Measurements from ENCODE around the gene MET. TPM values are rescaled to one million over a fixed set of nuclear protein-coding genes. Genes with fewer than 3 reads are reported as not detected.
"Not testable (repeated sequence)": the region's sequence is repeated elsewhere in the genome, so short reads cannot be mapped to it uniquely, and the experiment has no call there.

The MET gene
- total and polyA plus RNA-seq, 2 donors (not counting 3 experiments of a cell fraction or from before 2014, with no cell fraction given) = 21.1 to 44.5 TPM

- H4K20me1 ChIP-seq (replicated peaks; ENCODE audit: control insufficient read depth, extremely low read depth, insufficient read depth, low read length); H3K79me2 ChIP-seq (ENCODE audit: control insufficient read depth, insufficient read depth, low read length); POLR2A ChIA-PET; DNase-seq (ENCODE audit: low read depth, low spot score); H3K27ac ChIP-seq (ENCODE audit: insufficient read depth, low read depth, low read length); H3K9ac ChIP-seq (replicated peaks; ENCODE audit: extremely low read depth, insufficient read depth, low read length); H3K9me3 ChIP-seq (replicated peaks; ENCODE audit: control insufficient read depth, insufficient read depth, low read length); H3K36me3 ChIP-seq (ENCODE audit: control insufficient read depth in 2 of 2, extremely low read depth in 1 of 2, insufficient read depth in 2 of 2, low read length in 2 of 2); BruUV-seq (replicated peaks); H2AFZ ChIP-seq (ENCODE audit: low read depth, low read length); H3K27me3 ChIP-seq (ENCODE audit: control insufficient read depth in 2 of 2, insufficient read depth in 2 of 2, low read length in 2 of 2); H3K9me1 ChIP-seq (replicated peaks; ENCODE audit: control insufficient read depth, extremely low read depth, insufficient read depth, low read length); FAIRE-seq; CTCF ChIA-PET; intact Hi-C loops (cut with micrococcal nuclease); H3K4me2 ChIP-seq (ENCODE audit: insufficient read depth, low read length); H3K4me3 ChIP-seq (replicated peaks in 1 of 3; ENCODE audit: insufficient read depth in 1 of 3, low read depth in 1 of 3, low read length in 3 of 3); dilution Hi-C loops (cut with MboI; ENCODE audit: extremely low pct_ligation_motif_present, low sequenced_read_pairs): not testable (repeated sequence)
- H3K4me1 ChIP-seq (ENCODE audit: control insufficient read depth, extremely low read depth, insufficient read depth, low read length) = peaks cover 13% of the 10 kb centered on the region
Measured at GRCh38 chr7:116723959-116724529, 52.0 kb downstream of the MET start.

GRCh38 chr7:116724560-116725231 lies 52.7 kb downstream of the MET start:
- no peaks in the 10 kb centered on the region for H3K79me2 ChIP-seq (ENCODE audit: control insufficient read depth, insufficient read depth, low read length)
- H3K9ac ChIP-seq (replicated peaks; ENCODE audit: extremely low read depth, insufficient read depth, low read length) = no peak overlapping the region
- H3K27me3 ChIP-seq (ENCODE audit: control insufficient read depth in 2 of 2, insufficient read depth in 2 of 2, low read length in 2 of 2) = no peaks in the 10 kb centered on the region
- intact Hi-C loops (cut with micrococcal nuclease) = no loop called here
- POLR2A ChIA-PET = no interaction called here
- dilution Hi-C loops (cut with MboI; ENCODE audit: extremely low pct_ligation_motif_present, low sequenced_read_pairs) = no loop called here
- H3K9me1 ChIP-seq (replicated peaks; ENCODE audit: control insufficient read depth, extremely low read depth, insufficient read depth, low read length) = no peaks in the 10 kb centered on the region
- H3K9me3 ChIP-seq (replicated peaks; ENCODE audit: control insufficient read depth, insufficient read depth, low read length) = no peaks in the 10 kb centered on the region
- H4K20me1 ChIP-seq (replicated peaks; ENCODE audit: control insufficient read depth, extremely low read depth, insufficient read depth, low read length) = no peaks in the 10 kb centered on the region
- CTCF ChIA-PET = no interaction called here
- H3K36me3 ChIP-seq (ENCODE audit: control insufficient read depth in 2 of 2, extremely low read depth in 1 of 2, insufficient read depth in 2 of 2, low read length in 2 of 2) = no peaks in the 10 kb centered on the region
- no peak overlapping the region for H3K4me2 ChIP-seq (ENCODE audit: insufficient read depth, low read length)
- no peak overlapping the region for H2AFZ ChIP-seq (ENCODE audit: low read depth, low read length)
- FAIRE-seq (peak; percentile 24), DNase-seq (ENCODE audit: low read depth, low spot score) (no peak)
- TF ChIP-seq MYC (IDR thresholded peaks at IDR 0.05; ENCODE audit: low read depth, low read length) (no peak), FOS (IDR thresholded peaks at IDR 0.05; ENCODE audit: borderline replicate concordance, insufficient read depth, low read length) (no peak), MAX (IDR thresholded peaks at IDR 0.05; ENCODE audit: insufficient read depth, insufficient read length) (no peak), POLR2A (IDR thresholded peaks at IDR 0.05; ENCODE audit: low read depth, low read length) (no peak), JUN (IDR thresholded peaks at IDR 0.05; ENCODE audit: borderline replicate concordance, insufficient read depth, insufficient read length, low read depth) (no peak)
- TF ChIP-seq, protein P1, sequence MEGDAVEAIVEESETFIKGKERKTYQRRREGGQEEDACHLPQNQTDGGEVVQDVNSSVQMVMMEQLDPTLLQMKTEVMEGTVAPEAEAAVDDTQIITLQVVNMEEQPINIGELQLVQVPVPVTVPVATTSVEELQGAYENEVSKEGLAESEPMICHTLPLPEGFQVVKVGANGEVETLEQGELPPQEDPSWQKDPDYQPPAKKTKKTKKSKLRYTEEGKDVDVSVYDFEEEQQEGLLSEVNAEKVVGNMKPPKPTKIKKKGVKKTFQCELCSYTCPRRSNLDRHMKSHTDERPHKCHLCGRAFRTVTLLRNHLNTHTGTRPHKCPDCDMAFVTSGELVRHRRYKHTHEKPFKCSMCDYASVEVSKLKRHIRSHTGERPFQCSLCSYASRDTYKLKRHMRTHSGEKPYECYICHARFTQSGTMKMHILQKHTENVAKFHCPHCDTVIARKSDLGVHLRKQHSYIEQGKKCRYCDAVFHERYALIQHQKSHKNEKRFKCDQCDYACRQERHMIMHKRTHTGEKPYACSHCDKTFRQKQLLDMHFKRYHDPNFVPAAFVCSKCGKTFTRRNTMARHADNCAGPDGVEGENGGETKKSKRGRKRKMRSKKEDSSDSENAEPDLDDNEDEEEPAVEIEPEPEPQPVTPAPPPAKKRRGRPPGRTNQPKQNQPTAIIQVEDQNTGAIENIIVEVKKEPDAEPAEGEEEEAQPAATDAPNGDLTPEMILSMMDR (IDR thresholded peaks at IDR 0.05; ENCODE audit: extremely low read depth in 1 of 2, insufficient read depth in 1 of 2, low read depth in 1 of 2, low read length in 2 of 2) = no peak
- no peak overlapping the region for H3K4me3 ChIP-seq (replicated peaks in 1 of 3; ENCODE audit: insufficient read depth in 1 of 3, low read depth in 1 of 3, low read length in 3 of 3)
- H3K27ac ChIP-seq (ENCODE audit: insufficient read depth, low read depth, low read length) = no peak overlapping the region
- H3K4me1 ChIP-seq (ENCODE audit: control insufficient read depth, extremely low read depth, insufficient read depth, low read length) = peaks cover 13% of the 10 kb centered on the region
- no TSS peak for BruUV-seq (replicated peaks)

All from endothelial cell of umbilical vein (primary cell).